Measurements from ENCODE around the gene TEDC1.
A peak's percentile ranks its signal among the peaks of the same experiment; 100 is the strongest.

The TEDC1 gene

GRCh38 chr14:105474483-105475268 lies 16.4 kb upstream of the TEDC1 start, which contains the start of gene CRIP2:
CRIP2 (plus strand) TSS chr14:105474821; CDS start chr14:105474863, 42 bp downstream.
- no peak for TF ChIP-seq CTCF (IDR thresholded peaks at IDR 0.05; ENCODE audit: control insufficient read depth, extremely low read depth, insufficient read depth)
- DNase-seq (ENCODE audit: low read depth): no peak
- H3K4me3 ChIP-seq (ENCODE audit: low read depth, low read length): peak within 1 kb of the TSS; percentile 57

- no peak for DNase-seq (ENCODE audit: low read depth)
- peak overlapping the region; percentile 57 for H3K4me3 ChIP-seq (ENCODE audit: low read depth, low read length)
- no peak for TF ChIP-seq CTCF (IDR thresholded peaks at IDR 0.05; ENCODE audit: control insufficient read depth, extremely low read depth, insufficient read depth)
Observed at GRCh38 chr14:105475269-105476096, 15.6 kb upstream of the TEDC1 start.

GRCh38 chr14:105476097-105476830 lies 14.8 kb upstream of the TEDC1 start:
- H3K4me3 ChIP-seq (ENCODE audit: low read depth, low read length): peak overlapping the region; percentile 57
- TF ChIP-seq CTCF (IDR thresholded peaks at IDR 0.05; ENCODE audit: control insufficient read depth, extremely low read depth, insufficient read depth): no peak
- DNase-seq (ENCODE audit: low read depth): no peak

- no peak for DNase-seq (ENCODE audit: low read depth)
- peak overlapping the region; percentile 57 for H3K4me3 ChIP-seq (ENCODE audit: low read depth, low read length)
- no peak for TF ChIP-seq CTCF (IDR thresholded peaks at IDR 0.05; ENCODE audit: control insufficient read depth, extremely low read depth, insufficient read depth)
Observed at GRCh38 chr14:105476831-105477659, 14.0 kb upstream of the TEDC1 start.

- no peak overlapping the region for H3K4me3 ChIP-seq (ENCODE audit: low read depth, low read length)
- no peak for DNase-seq (ENCODE audit: low read depth)
- TF ChIP-seq CTCF (IDR thresholded peaks at IDR 0.05; ENCODE audit: control insufficient read depth, extremely low read depth, insufficient read depth): no peak
Observed at GRCh38 chr14:105477660-105478397, 13.2 kb upstream of the TEDC1 start.

Measured in LNCaP clone FGC (cell line).